H7 (cell line): Measurements from ENCODE around the gene RFESD. TPM values are rescaled to one million over a fixed set of nuclear protein-coding genes. Genes with fewer than 3 reads are reported as not detected.
A peak's percentile ranks its signal among the peaks of the same experiment; 100 is the strongest.
"Not testable (repeated sequence)": the region's sequence is repeated elsewhere in the genome, so short reads cannot be mapped to it uniquely, and the experiment has no call there.

Experiments
- DNase-seq: peaks from one replicate; pipeline ENCODE4 v3.0.0; 2012
- H3K27me3 ChIP-seq: 2 replicates; pipeline ENCODE4 v1.6.0; 2011; ENCODE audit warnings: mild to moderate bottlenecking, low read length; ENCODE audit not compliant: control insufficient read depth, insufficient read depth
- H3K36me3 ChIP-seq: replicated peaks from 2 replicates; pipeline ENCODE4 v1.5.1; 2011; ENCODE audit warnings: low read length; ENCODE audit not compliant: control insufficient read depth, insufficient read depth
- H3K4me3 ChIP-seq: 2 replicates; pipeline ENCODE4 v1.5.1; 2011; ENCODE audit warnings: low read depth, mild to moderate bottlenecking, control low read depth, low read length, moderate library complexity; ENCODE audit not compliant: insufficient read depth
- total RNA-seq: library from RNA; depleted of rRNA; stranded (reverse); fragments of >200 nt; shearing (Covaris generic); gene quantifications from 2 replicates; pipeline ENCODE4 v1.2.3, GENCODE V29; 2014

RFESD gene
- total RNA-seq, 1 experiment from 2014 or later, result 3.3 TPM

DNA sequence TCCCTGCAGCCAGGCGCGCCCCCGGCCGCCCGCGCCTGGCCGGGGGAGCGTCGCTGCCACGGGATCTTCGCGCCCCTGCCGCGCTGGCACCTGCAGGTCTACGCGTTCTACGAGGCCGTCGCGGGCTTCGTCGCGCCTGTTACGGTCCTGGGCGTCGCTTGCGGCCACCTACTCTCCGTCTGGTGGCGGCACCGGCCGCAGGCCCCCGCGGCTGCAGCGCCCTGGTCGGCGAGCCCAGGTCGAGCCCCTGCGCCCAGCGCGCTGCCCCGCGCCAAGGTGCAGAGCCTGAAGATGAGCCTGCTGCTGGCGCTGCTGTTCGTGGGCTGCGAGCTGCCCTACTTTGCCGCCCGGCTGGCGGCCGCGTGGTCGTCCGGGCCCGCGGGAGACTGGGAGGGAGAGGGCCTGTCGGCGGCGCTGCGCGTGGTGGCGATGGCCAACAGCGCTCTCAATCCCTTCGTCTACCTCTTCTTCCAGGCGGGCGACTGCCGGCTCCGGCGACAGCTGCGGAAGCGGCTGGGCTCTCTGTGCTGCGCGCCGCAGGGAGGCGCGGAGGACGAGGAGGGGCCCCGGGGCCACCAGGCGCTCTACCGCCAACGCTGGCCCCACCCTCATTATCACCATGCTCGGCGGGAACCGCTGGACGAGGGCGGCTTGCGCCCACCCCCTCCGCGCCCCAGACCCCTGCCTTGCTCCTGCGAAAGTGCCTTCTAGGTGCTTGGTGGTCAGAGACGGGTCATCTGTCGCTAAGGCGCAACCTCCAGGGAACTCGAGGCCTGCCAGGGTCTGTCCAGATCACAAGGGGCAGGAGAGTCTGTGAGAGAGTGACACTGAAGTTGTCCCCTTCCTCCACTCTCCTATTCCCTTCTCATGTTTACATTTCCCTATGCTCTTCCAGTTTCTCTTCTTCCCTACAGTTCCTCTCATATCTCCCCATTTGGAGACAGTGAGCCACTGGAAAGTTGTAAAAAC lies 25.4 kb upstream of the RFESD start:
- peaks cover 56% of the 10 kb centered on the region for H3K27me3 ChIP-seq
- DNase-seq, result peak; percentile 79
- peak overlapping the region; percentile 56 for H3K4me3 ChIP-seq

GRCh38 chr5:95621839-95622629 lies 24.5 kb upstream of the RFESD start:
- no peak for DNase-seq
- Histone ChIP-seq H3K27me3 (peaks cover 55% of the 10 kb centered on the region), H3K4me3 (no peak overlapping the region), H3K36me3 (no peaks in the 10 kb centered on the region)

More for the DNA sequence above, 25.4 kb upstream of the RFESD start:
- no peaks in the 10 kb centered on the region for H3K36me3 ChIP-seq

DNA sequence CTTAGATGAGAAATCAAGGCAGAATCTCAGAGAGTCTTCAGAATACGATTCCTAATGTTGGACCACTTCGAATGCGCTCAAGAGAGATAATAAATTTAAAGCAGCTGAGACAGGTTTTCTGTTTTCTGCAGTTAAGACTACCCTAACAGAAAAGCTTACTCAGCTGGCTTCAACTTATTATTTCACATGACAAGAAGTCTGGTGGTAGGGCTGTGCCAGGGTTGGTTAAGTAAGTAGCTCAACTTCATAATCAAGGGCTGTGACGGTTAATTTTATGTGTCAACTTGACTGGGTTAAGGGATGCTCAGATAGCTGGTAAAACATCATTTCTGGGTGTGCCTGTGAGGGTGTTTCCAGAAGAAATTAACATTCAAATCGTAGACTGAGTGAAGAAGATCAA lies 22.9 kb upstream of the RFESD start:
- H3K36me3 ChIP-seq, result no peaks in the 10 kb centered on the region
- no peak overlapping the region for H3K4me3 ChIP-seq
- peaks cover 45% of the 10 kb centered on the region for H3K27me3 ChIP-seq
- no peak for DNase-seq

GRCh38 chr5:95624368-95624767 lies 22.2 kb upstream of the RFESD start:
- Histone ChIP-seq H3K27me3 (peaks cover 39% of the 10 kb centered on the region), H3K36me3 (no peaks in the 10 kb centered on the region), H3K4me3 (no peak overlapping the region)
- DNase-seq, result no peak

GRCh38 chr5:95626701-95627100 lies 19.9 kb upstream of the RFESD start:
- H3K36me3 ChIP-seq, result no peaks in the 10 kb centered on the region
- no peak for DNase-seq
- no peak overlapping the region for H3K4me3 ChIP-seq
- H3K27me3 ChIP-seq, result peaks cover 16% of the 10 kb centered on the region

GRCh38 chr5:95627971-95628810 lies 18.4 kb upstream of the RFESD start:
- no peak for DNase-seq
- Histone ChIP-seq H3K4me3 (no peak overlapping the region), H3K36me3 (no peaks in the 10 kb centered on the region), H3K27me3 (peaks cover 4% of the 10 kb centered on the region)

DNA sequence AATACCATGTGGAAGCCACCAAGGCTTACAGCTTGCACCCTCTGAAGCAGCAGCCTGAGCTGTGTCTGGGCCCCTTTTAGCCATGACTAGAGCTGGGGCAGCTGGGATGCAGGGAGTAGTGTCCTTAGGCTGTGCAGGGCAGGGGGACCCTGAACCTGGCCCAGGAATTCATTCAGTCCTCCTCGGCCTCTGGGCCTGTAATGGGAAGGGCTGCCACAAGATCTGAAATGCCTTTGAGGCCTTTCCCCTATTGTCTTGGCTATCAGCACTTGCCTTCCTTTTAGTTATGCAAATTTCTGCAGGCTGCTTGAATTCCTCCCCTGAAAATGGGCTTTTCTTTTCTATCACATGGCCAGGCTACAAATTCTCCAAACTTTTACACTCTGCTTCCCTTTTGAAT lies 17.6 kb upstream of the RFESD start:
- no peaks in the 10 kb centered on the region for H3K36me3 ChIP-seq
- no peak overlapping the region for H3K4me3 ChIP-seq
- H3K27me3 ChIP-seq, result no peaks in the 10 kb centered on the region
- no peak for DNase-seq

GRCh38 chr5:95630394-95630917 lies 16.1 kb upstream of the RFESD start:
- no peaks in the 10 kb centered on the region for H3K36me3 ChIP-seq
- no peak for DNase-seq
- H3K4me3 ChIP-seq, result no peak overlapping the region
- no peaks in the 10 kb centered on the region for H3K27me3 ChIP-seq

DNA sequence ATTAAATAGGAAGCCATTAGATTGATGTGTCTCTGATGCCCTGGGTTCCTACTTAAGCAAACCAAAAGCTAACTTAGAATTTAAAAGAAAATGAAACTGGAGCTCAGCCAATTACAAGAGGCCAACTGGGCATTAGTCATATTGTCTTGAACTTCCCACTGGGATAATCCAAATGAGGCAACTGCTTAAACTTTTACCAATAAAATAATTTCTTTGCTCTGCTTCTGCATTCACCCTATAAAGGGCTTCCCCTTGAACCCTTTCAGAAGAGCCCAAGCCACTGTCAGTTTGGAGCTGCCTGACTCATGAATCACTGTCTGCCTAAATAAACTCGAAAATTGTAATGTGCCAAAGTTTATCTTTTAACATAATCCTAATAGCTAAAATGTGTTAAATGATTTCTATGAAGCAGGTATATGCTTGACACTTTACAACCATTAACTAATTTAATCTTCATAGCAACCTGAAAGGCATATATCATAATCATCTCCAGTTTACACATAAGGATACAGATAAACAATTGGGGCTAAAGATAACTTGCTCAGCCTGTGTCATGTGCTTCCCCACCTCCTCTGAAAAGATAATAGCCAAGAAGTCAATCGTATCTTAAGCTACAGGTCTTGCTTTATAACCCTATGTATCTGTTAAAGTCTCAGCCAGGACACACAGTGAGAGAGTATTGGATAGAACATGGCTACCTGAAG lies 15.2 kb upstream of the RFESD start:
- Histone ChIP-seq H3K4me3 (no peak overlapping the region), H3K27me3 (no peaks in the 10 kb centered on the region), H3K36me3 (no peaks in the 10 kb centered on the region)
- DNase-seq, result no peak

GRCh38 chr5:95631991-95632675 lies 14.4 kb upstream of the RFESD start:
- DNase-seq, result no peak
- Histone ChIP-seq H3K36me3 (no peaks in the 10 kb centered on the region), H3K27me3 (no peaks in the 10 kb centered on the region), H3K4me3 (no peak overlapping the region)

DNA sequence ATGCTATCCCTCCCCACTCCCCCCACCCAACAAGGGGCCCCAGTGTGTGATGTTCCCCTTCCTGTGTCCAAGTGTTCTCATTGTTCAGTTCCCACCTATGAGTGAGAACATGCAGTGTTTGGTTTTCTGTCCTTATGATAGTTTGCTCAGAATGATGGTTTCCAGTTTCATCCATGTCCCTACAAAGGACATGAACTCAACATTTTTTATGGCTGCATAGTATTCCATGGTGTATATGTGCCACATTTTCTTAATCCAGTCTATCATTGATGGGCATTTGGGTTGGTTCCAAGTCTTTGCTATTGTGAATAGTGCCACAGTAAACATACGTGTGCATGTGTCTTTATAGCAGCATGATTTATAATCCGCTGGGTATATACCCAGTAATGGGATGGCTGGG lies 13.6 kb upstream of the RFESD start:
- H3K4me3 ChIP-seq, H3K36me3 ChIP-seq, H3K27me3 ChIP-seq, DNase-seq: not testable (repeated sequence)

GRCh38 chr5:95633671-95634070 lies 12.9 kb upstream of the RFESD start:
- H3K4me3 ChIP-seq, result no peak overlapping the region
- no peaks in the 10 kb centered on the region for H3K27me3 ChIP-seq
- H3K36me3 ChIP-seq, result no peaks in the 10 kb centered on the region
- no peak for DNase-seq

- no peak overlapping the region for H3K4me3 ChIP-seq
- no peaks in the 10 kb centered on the region for H3K36me3 ChIP-seq
- no peaks in the 10 kb centered on the region for H3K27me3 ChIP-seq
- no peak for DNase-seq
Observed at GRCh38 chr5:95634081-95634480, 12.5 kb upstream of the RFESD start.
